Gastrocnemius medialis (tissue), 4 donors: ENCODE data around the gene FGD5.

Experiments used
- CTCF ChIP-seq, 5 experiments: fragments of 450-650 bp in 3 of 5; fragments of 200-600 bp in 2 of 5; sonication (generic) in 2 of 5; IDR thresholded peaks in 4 of 5; conservative IDR thresholded peaks in 1 of 5; 1 replicate in 4 of 5; 2 replicates in 1 of 5; pipeline ENCODE4 v1.5.1; 2016 to 2019; ENCODE audit warnings: antibody characterized with exemption in 5 of 5, mild to moderate bottlenecking in 3 of 5, moderate library complexity in 3 of 5
- POLR2A ChIP-seq, 2 donors: fragments of 450-650 bp; IDR thresholded peaks; one replicate each; pipeline ENCODE4 v1.6.1; 2017; ENCODE audit warnings: antibody characterized with exemption in 2 of 2, mild to moderate bottlenecking in 2 of 2, moderate library complexity in 2 of 2

DNA sequence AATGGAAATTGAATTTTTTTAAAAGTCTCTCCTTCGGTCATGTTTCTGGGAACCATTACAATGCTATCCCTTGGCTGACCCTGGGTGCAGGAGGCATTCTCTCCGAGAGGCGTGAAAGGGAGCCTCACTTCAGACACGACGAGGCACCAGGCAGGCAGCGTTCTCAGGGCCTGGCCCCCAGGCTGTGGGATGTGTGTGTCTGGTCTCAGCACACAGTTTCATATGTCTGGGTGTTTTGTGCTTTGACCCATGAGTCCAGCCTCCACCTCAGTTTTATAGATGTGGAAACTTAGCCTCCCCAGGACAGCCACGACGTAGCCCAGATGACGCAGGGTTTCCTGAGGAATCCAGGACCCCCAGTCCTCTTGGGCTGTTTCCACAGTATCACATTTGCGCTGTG is 34.0 kb downstream of the FGD5 start:
- no peak for TF ChIP-seq CTCF (IDR thresholded peaks at IDR 0.05 in 4 of 5, conservative IDR thresholded peaks at IDR 0.05 in 1 of 5)
- TF ChIP-seq POLR2A (IDR thresholded peaks at IDR 0.05), result no peak
